AG09319 (cell line): ENCODE measurements around the gene VPS39.
A peak's percentile ranks its signal among the peaks of the same experiment; 100 is the strongest.
"Not testable (repeated sequence)": the region's sequence is repeated elsewhere in the genome, so short reads cannot be mapped to it uniquely, and the experiment has no call there.

ENCODE experiments used
- DNase-seq: peaks from one replicate; pipeline ENCODE4 v3.0.0-alpha.2; 2010; ENCODE audit warnings: low read depth; ENCODE audit errors: extremely low read depth
- CTCF ChIP-seq: IDR thresholded peaks from 2 replicates; pipeline ENCODE4 v1.5.1; 2011; ENCODE audit warnings: low read depth, mild to moderate bottlenecking, inconsistent platforms, low read length, moderate library complexity

VPS39 gene

GRCh38 chr15:42231088-42231487 is 23.0 kb upstream of the VPS39 start:
- TF ChIP-seq CTCF, result no peak
- no peak for DNase-seq

- DNase-seq, result not testable (repeated sequence)
Observed at GRCh38 chr15:42228981-42229380, 20.9 kb upstream of the VPS39 start.

GRCh38 chr15:42228036-42228435 is 19.9 kb upstream of the VPS39 start:
- no peak for DNase-seq
- TF ChIP-seq CTCF, result no peak

GRCh38 chr15:42226648-42227047 is 18.5 kb upstream of the VPS39 start:
- DNase-seq, result no peak
- TF ChIP-seq CTCF, result no peak

GRCh38 chr15:42220216-42220615 is 12.1 kb upstream of the VPS39 start:
- DNase-seq, result no peak
- TF ChIP-seq CTCF, result no peak

GRCh38 chr15:42218953-42219592 is 11.0 kb upstream of the VPS39 start:
- no peak for TF ChIP-seq CTCF
- DNase-seq, result no peak

- TF ChIP-seq CTCF, result no peak
- DNase-seq, result no peak
Observed at GRCh38 chr15:42217568-42217967, 9.5 kb upstream of the VPS39 start.

GRCh38 chr15:42215913-42216829 is 8.1 kb upstream of the VPS39 start:
- DNase-seq, result no peak
- TF ChIP-seq CTCF, result peak; percentile 3
